VCaP (cell line): Measurements from ENCODE around the gene ARFGAP3.
A peak's percentile ranks its signal among the peaks of the same experiment; 100 is the strongest.

Experiments
- H3K27ac ChIP-seq: fragments of 450-650 bp; 2 replicates; pipeline ENCODE4 v1.5.1; 2017
- TF ChIP-seq, protein P1 (sequence below): fragments of 450-650 bp; conservative IDR thresholded peaks from 2 replicates; pipeline ENCODE4 v1.5.1; 2017; ENCODE audit warnings: mild to moderate bottlenecking, moderate library complexity

ARFGAP3 gene

DNA sequence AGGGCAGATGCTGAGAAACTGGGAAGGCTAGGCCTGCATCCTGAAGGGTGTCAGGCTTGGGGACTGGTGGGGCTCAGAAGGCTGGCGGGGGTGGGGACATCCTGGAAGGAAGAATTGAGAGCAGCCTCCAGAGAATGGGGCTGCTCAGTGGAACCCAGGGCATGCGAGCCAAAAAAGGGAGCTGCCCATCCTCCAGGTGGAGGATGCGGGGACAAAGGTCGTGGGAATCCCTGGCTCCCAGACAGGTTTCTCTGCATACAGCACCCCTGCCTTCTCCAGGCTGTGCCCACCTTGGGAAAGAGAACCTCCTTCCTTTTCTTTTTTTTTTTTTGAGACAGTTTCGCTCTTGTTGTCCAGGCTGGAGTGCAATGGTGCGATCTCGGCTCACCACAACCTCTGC is 40.9 kb upstream of the ARFGAP3 start:
- TF ChIP-seq, protein P1, sequence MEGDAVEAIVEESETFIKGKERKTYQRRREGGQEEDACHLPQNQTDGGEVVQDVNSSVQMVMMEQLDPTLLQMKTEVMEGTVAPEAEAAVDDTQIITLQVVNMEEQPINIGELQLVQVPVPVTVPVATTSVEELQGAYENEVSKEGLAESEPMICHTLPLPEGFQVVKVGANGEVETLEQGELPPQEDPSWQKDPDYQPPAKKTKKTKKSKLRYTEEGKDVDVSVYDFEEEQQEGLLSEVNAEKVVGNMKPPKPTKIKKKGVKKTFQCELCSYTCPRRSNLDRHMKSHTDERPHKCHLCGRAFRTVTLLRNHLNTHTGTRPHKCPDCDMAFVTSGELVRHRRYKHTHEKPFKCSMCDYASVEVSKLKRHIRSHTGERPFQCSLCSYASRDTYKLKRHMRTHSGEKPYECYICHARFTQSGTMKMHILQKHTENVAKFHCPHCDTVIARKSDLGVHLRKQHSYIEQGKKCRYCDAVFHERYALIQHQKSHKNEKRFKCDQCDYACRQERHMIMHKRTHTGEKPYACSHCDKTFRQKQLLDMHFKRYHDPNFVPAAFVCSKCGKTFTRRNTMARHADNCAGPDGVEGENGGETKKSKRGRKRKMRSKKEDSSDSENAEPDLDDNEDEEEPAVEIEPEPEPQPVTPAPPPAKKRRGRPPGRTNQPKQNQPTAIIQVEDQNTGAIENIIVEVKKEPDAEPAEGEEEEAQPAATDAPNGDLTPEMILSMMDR = no peak
- H3K27ac ChIP-seq = no peak overlapping the region

DNA sequence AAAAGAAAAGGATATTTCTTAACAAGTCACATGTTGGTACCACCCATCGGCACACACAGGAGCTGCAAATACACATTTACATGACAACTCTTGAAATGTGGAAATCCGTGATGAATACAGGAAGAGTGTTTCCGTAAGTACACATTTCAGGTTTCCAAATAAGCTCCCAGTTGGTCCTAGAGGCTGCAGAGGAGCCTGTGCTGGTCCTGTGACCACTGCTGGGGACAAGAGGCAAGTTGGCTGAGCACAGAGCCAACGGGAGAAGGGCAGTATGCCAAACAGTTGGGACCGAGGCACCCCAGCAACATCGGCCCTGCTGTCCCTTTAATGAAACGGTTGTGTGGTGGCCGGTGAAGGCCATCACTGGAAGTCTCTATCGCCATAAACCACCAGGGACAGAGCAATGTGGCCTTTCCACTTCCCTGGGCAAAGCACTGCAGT is 38.5 kb upstream of the ARFGAP3 start:
- H3K27ac ChIP-seq = no peak overlapping the region
- TF ChIP-seq, protein P1 = no peak

DNA sequence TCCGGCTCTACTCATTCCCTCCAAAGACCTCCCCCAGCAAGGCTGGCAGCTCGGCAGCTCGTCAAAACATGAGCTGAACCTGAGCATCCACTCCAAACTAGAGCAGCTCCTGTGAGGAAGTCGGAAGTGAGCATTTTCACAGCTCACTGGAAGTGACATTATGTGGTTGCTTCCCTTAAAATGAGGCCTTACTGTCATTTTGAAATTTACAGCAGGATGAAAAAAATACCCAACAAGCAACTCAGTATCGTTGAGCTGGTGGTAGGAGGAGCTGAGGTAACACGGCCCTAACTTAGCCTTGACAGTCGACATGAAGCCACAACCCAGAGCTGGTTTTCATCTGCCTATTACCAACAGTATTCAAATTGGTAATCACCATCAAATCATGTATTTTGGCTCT is 38.0 kb upstream of the ARFGAP3 start:
- H3K27ac ChIP-seq = no peak overlapping the region
- TF ChIP-seq, protein P1 = no peak

DNA sequence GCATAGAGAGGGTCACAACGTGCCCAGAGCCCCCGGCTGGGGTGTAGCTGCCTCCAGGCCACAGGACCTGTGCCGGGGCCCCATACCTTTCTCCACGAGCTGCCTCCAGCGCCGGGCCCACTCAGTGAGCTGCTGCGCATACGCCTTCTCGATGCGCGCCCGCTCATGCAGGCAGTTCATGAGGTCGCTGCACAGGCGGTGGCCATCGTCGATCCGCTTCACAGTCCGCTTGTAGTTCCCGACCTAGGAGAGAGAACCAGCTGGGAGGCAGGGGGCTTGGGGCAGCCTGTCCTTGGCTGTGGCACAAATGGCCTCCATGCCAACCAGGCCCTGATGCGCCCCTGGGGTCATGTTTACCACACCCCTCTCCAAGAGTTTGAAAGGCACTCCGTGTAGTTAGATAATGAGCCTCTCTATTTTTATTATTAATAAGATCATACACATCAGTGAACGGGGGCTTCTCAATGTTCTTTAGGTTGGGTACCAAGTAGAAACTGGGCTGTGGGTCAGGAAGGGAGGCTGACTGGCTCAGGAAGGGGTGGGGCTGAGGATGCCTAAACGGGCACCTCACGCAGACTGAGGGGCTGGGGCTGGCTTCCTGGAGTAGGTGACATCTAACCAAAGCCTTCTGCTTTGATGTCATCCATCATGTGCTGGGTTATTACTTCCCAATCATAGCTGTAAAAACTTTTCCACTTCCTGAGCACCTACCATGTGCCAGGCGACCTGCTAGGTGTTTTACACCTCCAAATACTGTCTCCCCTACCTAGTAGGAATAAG is 36.5 kb upstream of the ARFGAP3 start:
- H3K27ac ChIP-seq = peak overlapping the region; percentile 3; the same call in 1 of the 2 replicates
- TF ChIP-seq, protein P1 = no peak

DNA sequence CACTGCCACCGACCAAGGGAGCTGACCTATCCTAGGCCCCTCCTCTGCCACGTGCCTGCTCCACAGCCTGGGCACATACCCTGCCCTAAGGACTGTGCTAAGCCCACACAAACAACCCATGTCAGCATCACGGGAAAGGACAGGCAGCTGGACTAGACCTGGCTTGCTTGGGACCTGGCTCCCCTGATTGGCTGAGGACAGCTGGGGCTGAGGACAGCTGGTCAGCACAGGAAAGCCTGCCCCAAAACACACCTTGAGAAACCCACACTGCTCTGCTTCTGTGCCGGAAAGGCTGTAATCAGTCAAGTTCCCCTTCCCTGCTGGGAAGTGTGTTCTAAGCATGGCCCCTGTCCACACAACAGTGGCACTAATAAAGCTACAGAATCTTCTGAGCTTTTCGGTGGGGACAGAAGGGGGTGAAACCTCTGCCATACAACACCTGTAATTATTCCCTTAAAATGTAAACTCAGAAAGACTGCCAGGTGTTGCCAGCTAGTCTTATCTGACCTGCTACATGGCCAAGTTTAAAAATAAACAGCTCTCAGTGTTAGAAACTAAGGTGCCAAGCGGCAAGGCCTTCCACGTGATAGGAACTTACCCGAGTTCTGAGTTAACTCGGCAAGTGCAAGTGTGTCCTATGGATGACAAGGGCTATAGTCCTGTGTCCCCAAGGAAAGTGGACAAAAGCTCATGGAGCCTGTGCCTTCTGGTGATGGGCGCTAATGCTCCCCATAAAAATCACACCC is 35.7 kb upstream of the ARFGAP3 start:
- TF ChIP-seq, protein P1 = no peak
- peak overlapping the region; percentile 3; the same call in 1 of the 2 replicates for H3K27ac ChIP-seq

DNA sequence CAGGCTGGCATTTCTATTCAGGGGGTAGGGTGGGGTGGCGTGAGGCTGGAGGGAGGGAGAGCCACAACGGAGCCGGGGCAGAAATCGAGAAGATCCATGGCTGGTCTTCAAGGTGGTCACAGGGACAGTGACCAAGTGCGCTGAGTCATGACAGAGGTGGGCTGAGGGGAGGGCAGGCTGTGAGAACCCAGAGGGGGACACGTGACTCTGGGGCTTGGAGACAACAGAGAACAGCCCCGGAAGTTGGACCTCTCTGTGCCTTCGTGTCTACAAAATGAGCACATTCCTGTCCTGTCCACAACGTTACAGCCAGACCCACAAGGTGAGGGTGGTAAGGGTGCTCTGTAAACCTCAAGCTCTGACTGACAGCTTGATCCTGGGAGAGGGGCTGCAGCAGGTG is 35.1 kb upstream of the ARFGAP3 start:
- no peak overlapping the region for H3K27ac ChIP-seq
- TF ChIP-seq, protein P1 = no peak

DNA sequence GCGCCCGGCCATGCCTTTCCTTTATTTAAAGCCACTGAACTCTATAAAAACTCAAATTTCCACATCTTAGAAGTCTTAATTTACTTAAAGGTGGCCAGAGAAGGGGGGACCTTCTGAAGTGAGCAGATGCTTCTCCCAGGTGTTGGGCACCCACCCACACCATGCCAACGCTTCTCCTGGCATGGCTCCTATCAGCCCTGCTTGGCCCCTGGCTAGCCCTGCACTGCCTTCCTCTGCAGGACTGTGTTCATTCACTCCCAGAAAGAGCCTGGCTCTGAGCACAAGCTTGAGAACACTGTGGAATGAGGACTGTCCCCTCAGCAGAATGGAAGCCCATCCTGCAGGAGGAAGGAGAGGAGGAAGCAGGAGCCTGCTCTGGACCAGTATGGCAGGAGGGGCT is 34.6 kb upstream of the ARFGAP3 start:
- H3K27ac ChIP-seq = no peak overlapping the region

More for the DNA sequence above, 34.6 kb upstream of the ARFGAP3 start:
- TF ChIP-seq, protein P1 = no peak
